Caco-2 (cell line): ENCODE data around the gene PALM3. TPM values are rescaled to one million over a fixed set of nuclear protein-coding genes. Genes with fewer than 3 reads are reported as not detected.

Experiments
- BruUV-seq: library from RNA; stranded (reverse); fragments of 400-500 nt; replicated peaks from 2 replicates; lab custom pipeline; 2021; lab: Mats Ljungman, UMichigan
- CTCF ChIA-PET: fragments of 300-600 bp; sonication (Branson Sonifier 250); formaldehyde crosslinking; loops from one replicate; lab custom pipeline; 2022; ENCODE audit warnings: antibody characterized with exemption; lab: Charles Lee
- POLR2A ChIA-PET: fragments of 300-600 bp; sonication (Branson Sonifier 250); formaldehyde crosslinking; loops from one replicate; lab custom pipeline; 2022; ENCODE audit warnings: antibody characterized with exemption; lab: Charles Lee
- DNase-seq, 2 experiments: peaks; one replicate each; pipeline versions ENCODE4 v3.0.0 to v3.0.0-alpha.2; 2020 to 2022
- H3K27me3 ChIP-seq: replicated peaks from 2 replicates; pipeline ENCODE4 v1.6.0; 2011; ENCODE audit warnings: low read length; ENCODE audit not compliant: control insufficient read depth, insufficient read depth
- H3K36me3 ChIP-seq: 2 replicates; pipeline ENCODE4 v1.5.1; 2011; ENCODE audit warnings: low read length; ENCODE audit not compliant: control insufficient read depth, insufficient read depth
- H3K4me1 ChIP-seq: fragments of 250-450 bp; sonication (Bioruptor Pico); 2 replicates; pipeline ENCODE4 v1.5.1; 2020; ENCODE audit warnings: mild to moderate bottlenecking
- H3K4me3 ChIP-seq: 2 replicates; pipeline ENCODE4 v1.5.1; 2011; ENCODE audit warnings: low read depth, mild to moderate bottlenecking, control low read depth, low read length
- H3K9me3 ChIP-seq: fragments of 250-450 bp; sonication (Bioruptor Pico); 2 replicates; pipeline ENCODE4 v1.5.1; 2020; ENCODE audit warnings: mild to moderate bottlenecking, moderate library complexity
- H3K27ac Mint-ChIP-seq: one replicate; pipeline ENCODE4 v1.8.0; 2022; ENCODE audit warnings: mixed read lengths; ENCODE audit not compliant: unreplicated experiment
- H3K27me3 Mint-ChIP-seq: one replicate; pipeline ENCODE4 v1.8.0; 2022; ENCODE audit warnings: mixed read lengths; ENCODE audit not compliant: insufficient read depth, unreplicated experiment
- H3K36me3 Mint-ChIP-seq: one replicate; pipeline ENCODE4 v1.8.0; 2022; ENCODE audit warnings: mild to moderate bottlenecking, mixed read lengths; ENCODE audit not compliant: insufficient read depth, unreplicated experiment
- H3K4me1 Mint-ChIP-seq: one replicate; pipeline ENCODE4 v1.8.0; 2022; ENCODE audit warnings: low read depth, mixed read lengths; ENCODE audit not compliant: unreplicated experiment
- H3K4me3 Mint-ChIP-seq: one replicate; pipeline ENCODE4 v1.8.0; 2022; ENCODE audit warnings: mild to moderate bottlenecking, moderate library complexity, mixed read lengths; ENCODE audit not compliant: unreplicated experiment
- H3K9me3 Mint-ChIP-seq: one replicate; pipeline ENCODE4 v1.8.0; 2022; ENCODE audit warnings: mixed read lengths; ENCODE audit not compliant: unreplicated experiment
- CTCF ChIP-seq, 2 experiments: fragments of 200-600 bp in 1 of 2; IDR thresholded peaks; 1 replicate in 1 of 2; 2 replicates in 1 of 2; pipeline versions ENCODE4 v1.5.1 to v1.8.0; 2011 to 2022; ENCODE audit warnings: antibody characterized with exemption in 1 of 2, control low read depth in 1 of 2, inconsistent platforms in 1 of 2, low read depth in 1 of 2, low read length in 1 of 2, mild to moderate bottlenecking in 1 of 2, moderate library complexity in 1 of 2; ENCODE audit not compliant: insufficient read depth in 1 of 2, severe bottlenecking in 1 of 2, unreplicated experiment in 1 of 2
- intact Hi-C: fragments of 100-400 bp; cut with micrococcal nuclease; formaldehyde crosslinking; loops from one replicate; pipeline ENCODE4 v1.10.0; 2022; ENCODE audit not compliant: unreplicated experiment
- total RNA-seq: library from RNA; stranded (reverse); gene quantifications from 2 replicates; pipeline ENCODE4 v1.2.3, GENCODE V29; 2022

Gene PALM3
- total RNA-seq, 1 experiment from 2014 or later: 25.9 TPM

- no peak for DNase-seq
- no peak overlapping the region for H3K27ac Mint-ChIP-seq
- H3K36me3 ChIP-seq: no peaks in the 10 kb centered on the region
- intact Hi-C loops: no loop called here
- POLR2A ChIA-PET: no interaction called here
- no peaks in the 10 kb centered on the region for H3K9me3 ChIP-seq
- no TSS peak for BruUV-seq
- no peak overlapping the region for H3K4me3 Mint-ChIP-seq
- H3K4me1 ChIP-seq: no peaks in the 10 kb centered on the region
- no peak overlapping the region for H3K4me3 ChIP-seq
- CTCF ChIA-PET: no interaction called here
- no peaks in the 10 kb centered on the region for H3K4me1 Mint-ChIP-seq
- no peaks in the 10 kb centered on the region for H3K36me3 Mint-ChIP-seq
- H3K9me3 Mint-ChIP-seq: no peaks in the 10 kb centered on the region
- no peaks in the 10 kb centered on the region for H3K27me3 Mint-ChIP-seq
- no peak for TF ChIP-seq CTCF (IDR thresholded peaks at IDR 0.05; ENCODE audit: insufficient read depth in 1 of 2, low read depth in 1 of 2, low read length in 1 of 2, severe bottlenecking in 1 of 2, unreplicated experiment in 1 of 2)
- no peaks in the 10 kb centered on the region for H3K27me3 ChIP-seq
Measured at GRCh38 chr19:14105680-14106079, 43.8 kb upstream of the PALM3 start.

- Mint-ChIP-seq H3K4me1 (no peaks in the 10 kb centered on the region), H3K9me3 (no peaks in the 10 kb centered on the region), H3K27ac (no peak overlapping the region), H3K36me3 (peaks cover under 1% of the 10 kb centered on the region), H3K27me3 (no peaks in the 10 kb centered on the region), H3K4me3 (no peak overlapping the region)
- no peak for DNase-seq
- no TSS peak for BruUV-seq
- Histone ChIP-seq H3K36me3 (no peaks in the 10 kb centered on the region), H3K27me3 (no peaks in the 10 kb centered on the region), H3K4me1 (no peaks in the 10 kb centered on the region), H3K9me3 (no peaks in the 10 kb centered on the region), H3K4me3 (no peak overlapping the region)
- ChIA-PET POLR2A (no interaction called here), CTCF (no interaction called here)
- intact Hi-C loops: no loop called here
- TF ChIP-seq CTCF (IDR thresholded peaks at IDR 0.05; ENCODE audit: insufficient read depth in 1 of 2, low read depth in 1 of 2, low read length in 1 of 2, severe bottlenecking in 1 of 2, unreplicated experiment in 1 of 2): no peak
Measured at GRCh38 chr19:14103310-14103709, 41.4 kb upstream of the PALM3 start.

GRCh38 chr19:14102756-14103155 lies 40.9 kb upstream of the PALM3 start:
- intact Hi-C loops: no loop called here
- CTCF ChIA-PET: no interaction called here
- Mint-ChIP-seq H3K36me3 (peaks cover 6% of the 10 kb centered on the region), H3K9me3 (no peaks in the 10 kb centered on the region), H3K27ac (no peak overlapping the region), H3K4me3 (no peak overlapping the region), H3K27me3 (no peaks in the 10 kb centered on the region), H3K4me1 (no peaks in the 10 kb centered on the region)
- Histone ChIP-seq H3K36me3 (no peaks in the 10 kb centered on the region), H3K4me1 (no peaks in the 10 kb centered on the region), H3K27me3 (no peaks in the 10 kb centered on the region), H3K9me3 (no peaks in the 10 kb centered on the region), H3K4me3 (no peak overlapping the region)
- TF ChIP-seq CTCF (IDR thresholded peaks at IDR 0.05; ENCODE audit: insufficient read depth in 1 of 2, low read depth in 1 of 2, low read length in 1 of 2, severe bottlenecking in 1 of 2, unreplicated experiment in 1 of 2): no peak
- DNase-seq: no peak
- no TSS peak for BruUV-seq
- POLR2A ChIA-PET: no interaction called here
